Endodermal cell (in vitro differentiated cells): ENCODE data around the gene GNB2. TPM values are rescaled to one million over a fixed set of nuclear protein-coding genes. Genes with fewer than 3 reads are reported as not detected.

Experiments
- DNase-seq: peaks from one replicate; pipeline ENCODE4 v3.0.0-alpha.2; 2017
- H3K27ac ChIP-seq: 2 replicates; pipeline ENCODE4 v1.5.1; 2013; ENCODE audit warnings: mild to moderate bottlenecking, low read depth, low read length, moderate library complexity
- H3K27me3 ChIP-seq: 2 replicates; pipeline ENCODE4 v1.6.1; 2013; ENCODE audit warnings: mild to moderate bottlenecking, low read length, moderate library complexity; ENCODE audit not compliant: insufficient read depth, control insufficient read depth, poor library complexity, severe bottlenecking
- H3K36me3 ChIP-seq: 2 replicates; pipeline ENCODE4 v1.7.0; 2013; ENCODE audit warnings: mild to moderate bottlenecking, low read length, moderate library complexity; ENCODE audit not compliant: control insufficient read depth, insufficient read depth
- H3K4me1 ChIP-seq: one replicate; pipeline ENCODE4 v1.7.0; 2013; ENCODE audit warnings: low read length; ENCODE audit not compliant: control insufficient read depth, insufficient read depth
- H3K4me3 ChIP-seq: 2 replicates; pipeline ENCODE4 v1.5.1; 2013; ENCODE audit warnings: mild to moderate bottlenecking, low read length, moderate library complexity
- H3K9ac ChIP-seq: 2 replicates; pipeline ENCODE4 v1.6.1; 2013; ENCODE audit warnings: mild to moderate bottlenecking, low read length, moderate library complexity; ENCODE audit not compliant: poor library complexity, severe bottlenecking; ENCODE audit errors: extremely low read depth
- H3K9me3 ChIP-seq: 2 replicates; pipeline ENCODE4 v1.6.1; 2013; ENCODE audit warnings: mild to moderate bottlenecking, low read length, moderate library complexity; ENCODE audit not compliant: control insufficient read depth
- H3K27ac Mint-ChIP-seq: 2 replicates; pipeline ENCODE4 v1.8.0; 2020; ENCODE audit warnings: mixed read lengths
- H3K27me3 Mint-ChIP-seq: 2 replicates; pipeline ENCODE4 v1.8.0; 2021; ENCODE audit warnings: mild to moderate bottlenecking, mixed read lengths; ENCODE audit not compliant: insufficient read depth
- H3K36me3 Mint-ChIP-seq: 2 replicates; pipeline ENCODE4 v1.8.0; 2020; ENCODE audit warnings: low read depth, mixed read lengths
- H3K4me1 Mint-ChIP-seq: 2 replicates; pipeline ENCODE4 v1.8.0; 2020; ENCODE audit warnings: mixed read lengths
- H3K4me3 Mint-ChIP-seq: 2 replicates; pipeline ENCODE4 v1.8.0; 2020; ENCODE audit warnings: mild to moderate bottlenecking, moderate library complexity, mixed read lengths
- H3K9me3 Mint-ChIP-seq: 2 replicates; pipeline ENCODE4 v1.8.0; 2020; ENCODE audit warnings: mild to moderate bottlenecking, mixed read lengths
- WGBS, 2 experiments: methylation state at CpG; one replicate each; pipeline versions ENCODE4 v1.1.5 to v1.1.7; 2013; ENCODE audit warnings: missing lambda C conversion rate in 2 of 2, mixed read lengths in 1 of 2; ENCODE audit not compliant: insufficient coverage in 1 of 2, insufficient read length in 1 of 2; 5-methylcytosine and 5-hydroxymethylcytosine counted together
- total RNA-seq, 2 donors: library from RNA; stranded (reverse); fragmentation: NEBNext Ultra II Directional in 1 of 2; extraction: Animal tissue kit (Norgen Biotek cat#: 25700) in 1 of 2; gene quantifications; 2 replicates in 1 of 2; 3 replicates in 1 of 2; pipeline ENCODE4 v1.2.1, GENCODE V29; 2021
- TF ChIP-seq, protein P1 (sequence below): fragments of 200-600 bp; sonication (generic); conservative IDR thresholded peaks from 2 replicates; pipeline ENCODE4 v1.5.0; 2021; ENCODE audit warnings: antibody characterized with exemption, mild to moderate bottlenecking

Gene GNB2
- total RNA-seq, 2 donors from 2014 or later: 197 to 230 TPM

DNA sequence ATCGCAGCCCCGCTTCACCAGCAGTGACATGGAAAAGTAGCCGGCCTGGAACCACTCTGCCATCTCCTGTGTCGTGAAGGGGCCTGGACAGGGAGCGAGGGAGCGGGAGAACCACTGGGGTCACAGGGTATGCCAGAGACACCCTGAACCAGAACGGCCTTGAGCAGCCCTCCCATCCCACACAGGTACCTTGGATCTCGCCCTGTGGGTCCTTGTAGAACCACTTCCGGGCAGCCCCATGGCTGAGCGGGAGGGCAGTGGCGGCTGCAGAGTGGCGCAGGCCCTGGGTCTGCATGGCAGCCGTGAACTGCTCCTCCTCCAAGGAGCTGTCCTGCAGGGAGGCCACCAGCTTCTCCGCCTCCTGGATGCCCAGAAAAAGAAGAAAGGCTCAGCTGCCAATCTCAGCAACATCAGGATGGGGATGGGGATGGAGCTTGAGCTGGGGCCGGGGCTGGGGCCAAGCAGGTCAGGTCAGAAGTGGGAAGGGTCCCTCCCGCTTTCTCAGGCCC is 11.0 kb downstream of the GNB2 start:
- TF ChIP-seq, protein P1, sequence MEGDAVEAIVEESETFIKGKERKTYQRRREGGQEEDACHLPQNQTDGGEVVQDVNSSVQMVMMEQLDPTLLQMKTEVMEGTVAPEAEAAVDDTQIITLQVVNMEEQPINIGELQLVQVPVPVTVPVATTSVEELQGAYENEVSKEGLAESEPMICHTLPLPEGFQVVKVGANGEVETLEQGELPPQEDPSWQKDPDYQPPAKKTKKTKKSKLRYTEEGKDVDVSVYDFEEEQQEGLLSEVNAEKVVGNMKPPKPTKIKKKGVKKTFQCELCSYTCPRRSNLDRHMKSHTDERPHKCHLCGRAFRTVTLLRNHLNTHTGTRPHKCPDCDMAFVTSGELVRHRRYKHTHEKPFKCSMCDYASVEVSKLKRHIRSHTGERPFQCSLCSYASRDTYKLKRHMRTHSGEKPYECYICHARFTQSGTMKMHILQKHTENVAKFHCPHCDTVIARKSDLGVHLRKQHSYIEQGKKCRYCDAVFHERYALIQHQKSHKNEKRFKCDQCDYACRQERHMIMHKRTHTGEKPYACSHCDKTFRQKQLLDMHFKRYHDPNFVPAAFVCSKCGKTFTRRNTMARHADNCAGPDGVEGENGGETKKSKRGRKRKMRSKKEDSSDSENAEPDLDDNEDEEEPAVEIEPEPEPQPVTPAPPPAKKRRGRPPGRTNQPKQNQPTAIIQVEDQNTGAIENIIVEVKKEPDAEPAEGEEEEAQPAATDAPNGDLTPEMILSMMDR: no peak
- 96 to 100% methylated on average over 4 to 16 of the region's 16 CpGs for WGBS, 2 experiments
- Histone ChIP-seq H3K9me3 (no peaks in the 10 kb centered on the region), H3K4me3 (no peak overlapping the region), H3K9ac (no peak overlapping the region), H3K4me1 (no peaks in the 10 kb centered on the region), H3K36me3 (peaks cover 66% of the 10 kb centered on the region), H3K27ac (no peak overlapping the region), H3K27me3 (no peaks in the 10 kb centered on the region)
- Mint-ChIP-seq H3K4me1 (peaks cover under 1% of the 10 kb centered on the region), H3K27ac (no peak overlapping the region), H3K9me3 (no peaks in the 10 kb centered on the region), H3K27me3 (no peaks in the 10 kb centered on the region), H3K36me3 (peaks cover 40% of the 10 kb centered on the region), H3K4me3 (no peak overlapping the region)
- no peak for DNase-seq

DNA sequence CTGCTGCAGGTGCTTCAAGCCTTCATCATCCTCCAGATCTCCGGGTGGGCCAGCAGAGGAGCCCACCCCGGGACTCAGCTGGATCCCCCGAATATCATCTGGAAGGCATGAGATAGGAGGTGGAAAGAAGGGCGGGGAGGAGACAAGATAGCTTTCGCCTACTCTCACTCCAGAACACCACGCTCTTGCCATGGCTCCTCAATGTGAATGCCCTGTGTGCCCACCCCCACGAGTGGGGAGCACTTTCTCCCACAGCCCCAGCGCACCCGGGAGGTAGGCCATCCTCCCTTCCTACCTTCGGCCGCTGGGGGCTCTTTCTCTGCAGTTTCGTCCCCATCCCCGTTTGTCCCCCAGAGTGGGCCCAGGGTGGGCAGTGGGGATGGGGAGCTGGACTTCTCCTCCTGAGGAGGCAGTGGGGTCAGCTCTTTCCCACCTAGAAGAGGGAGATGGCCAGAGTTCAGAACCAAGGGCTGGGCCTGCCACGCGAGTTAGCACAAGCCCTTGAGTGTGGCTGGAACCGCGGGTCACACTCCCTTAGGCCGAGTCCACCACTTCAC is 11.6 kb downstream of the GNB2 start:
- Mint-ChIP-seq H3K4me3 (no peak overlapping the region), H3K36me3 (peaks cover 42% of the 10 kb centered on the region), H3K9me3 (no peaks in the 10 kb centered on the region), H3K27ac (no peak overlapping the region), H3K27me3 (no peaks in the 10 kb centered on the region), H3K4me1 (peaks cover 3% of the 10 kb centered on the region)
- Histone ChIP-seq H3K36me3 (peaks cover 66% of the 10 kb centered on the region), H3K27ac (no peak overlapping the region), H3K27me3 (no peaks in the 10 kb centered on the region), H3K9me3 (no peaks in the 10 kb centered on the region), H3K4me3 (no peak overlapping the region), H3K9ac (no peak overlapping the region), H3K4me1 (no peaks in the 10 kb centered on the region)
- TF ChIP-seq, protein P1: no peak
- no peak for DNase-seq
- 89 to 94% methylated on average over 5 to 18 of the region's 18 CpGs for WGBS, 2 experiments

DNA sequence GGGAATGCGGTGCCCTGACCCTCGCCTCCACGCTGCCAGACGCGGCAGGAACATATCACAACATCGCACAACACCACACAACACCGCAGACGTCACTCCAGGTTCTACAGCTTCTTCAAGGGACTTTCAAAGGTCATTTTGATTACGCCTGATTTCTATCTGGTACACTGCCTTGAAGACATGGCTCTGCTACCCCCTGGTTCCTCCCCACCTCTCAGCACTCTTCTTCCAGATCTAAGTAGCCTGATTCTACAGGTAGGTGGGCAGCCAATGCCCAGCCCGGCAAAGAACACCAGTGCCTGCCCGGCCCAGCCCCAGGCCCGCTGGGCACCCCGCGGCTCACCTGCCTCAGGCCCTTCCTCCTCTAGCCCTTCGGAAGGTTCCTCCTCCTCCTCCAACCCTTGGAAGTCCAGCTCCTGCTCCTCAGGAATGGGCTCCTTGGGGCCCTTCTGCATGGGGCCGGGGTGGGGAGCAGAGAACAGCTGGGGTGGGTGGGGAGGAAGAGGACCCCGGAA is 12.1 kb downstream of the GNB2 start:
- Histone ChIP-seq H3K4me1 (no peaks in the 10 kb centered on the region), H3K27ac (no peak overlapping the region), H3K9ac (no peak overlapping the region), H3K9me3 (no peaks in the 10 kb centered on the region), H3K4me3 (no peak overlapping the region), H3K36me3 (peaks cover 64% of the 10 kb centered on the region), H3K27me3 (no peaks in the 10 kb centered on the region)
- H3K36me3 Mint-ChIP-seq: peaks cover 42% of the 10 kb centered on the region
- H3K9me3 Mint-ChIP-seq: no peaks in the 10 kb centered on the region
- H3K27ac Mint-ChIP-seq: no peak overlapping the region
- DNase-seq: no peak
- H3K27me3 Mint-ChIP-seq: no peaks in the 10 kb centered on the region
- WGBS, 2 experiments: 89 to 94% methylated on average over 9 to 17 of the region's 17 CpGs
- peaks cover 3% of the 10 kb centered on the region for H3K4me1 Mint-ChIP-seq
- H3K4me3 Mint-ChIP-seq: no peak overlapping the region
- TF ChIP-seq, protein P1: no peak
